NCI-H1048 (cell line): Measurements from ENCODE around the gene GRK2.

Experiments used
- DNase-seq: peaks from one replicate; lab custom pipeline; 2025; lab: John Stamatoyannopoulos, UW

The GRK2 gene

GRCh38 chr11:67270256-67271204 lies 4.3 kb downstream of the GRK2 start:
- DNase-seq: no peak

GRCh38 chr11:67271205-67271540 lies 4.9 kb downstream of the GRK2 start:
- no peak for DNase-seq

GRCh38 chr11:67271541-67272284 lies 5.4 kb downstream of the GRK2 start:
- no peak for DNase-seq

- no peak for DNase-seq
These were observed 6.3 kb downstream of the GRK2 start for GRCh38 chr11:67272327-67273259.

GRCh38 chr11:67273260-67273990 lies 7.2 kb downstream of the GRK2 start:
- no peak for DNase-seq

GRCh38 chr11:67274768-67275605 lies 8.7 kb downstream of the GRK2 start:
- DNase-seq: no peak

GRCh38 chr11:67275606-67276409 lies 9.5 kb downstream of the GRK2 start:
- no peak for DNase-seq

- DNase-seq: no peak
These were observed 10.5 kb downstream of the GRK2 start for GRCh38 chr11:67276781-67277230.

- no peak for DNase-seq
These were observed 11.1 kb downstream of the GRK2 start for GRCh38 chr11:67277231-67277961.

GRCh38 chr11:67278135-67278938 lies 12.1 kb downstream of the GRK2 start:
- no peak for DNase-seq

GRCh38 chr11:67278939-67279588 lies 12.8 kb downstream of the GRK2 start:
- no peak for DNase-seq

- no peak for DNase-seq
These were observed 13.5 kb downstream of the GRK2 start for GRCh38 chr11:67279589-67280340.

GRCh38 chr11:67280341-67280787 lies 14.1 kb downstream of the GRK2 start:
- no peak for DNase-seq

- no peak for DNase-seq
These were observed 14.7 kb downstream of the GRK2 start for GRCh38 chr11:67280788-67281551.

- DNase-seq: no peak
These were observed 15.4 kb downstream of the GRK2 start for GRCh38 chr11:67281552-67282150.
